HTERT RPE-1 (cell line): Measurements from ENCODE around the gene KLHL10.

ENCODE experiments used
- in situ Hi-C: fragments of 300-500 bp; cut with MboI; formaldehyde crosslinking; loops from 4 replicates; pipeline ENCODE4 v1.14.3; 2020; ENCODE audit warnings: low sequenced_read_pairs

The KLHL10 gene

GRCh38 chr17:41837761-41838538 lies at the start of gene KLHL10:
KLHL10 (plus strand) TSS chr17:41837825; CDS start chr17:41837933, 108 bp downstream.
- in situ Hi-C loops = no loop called here

DNA sequence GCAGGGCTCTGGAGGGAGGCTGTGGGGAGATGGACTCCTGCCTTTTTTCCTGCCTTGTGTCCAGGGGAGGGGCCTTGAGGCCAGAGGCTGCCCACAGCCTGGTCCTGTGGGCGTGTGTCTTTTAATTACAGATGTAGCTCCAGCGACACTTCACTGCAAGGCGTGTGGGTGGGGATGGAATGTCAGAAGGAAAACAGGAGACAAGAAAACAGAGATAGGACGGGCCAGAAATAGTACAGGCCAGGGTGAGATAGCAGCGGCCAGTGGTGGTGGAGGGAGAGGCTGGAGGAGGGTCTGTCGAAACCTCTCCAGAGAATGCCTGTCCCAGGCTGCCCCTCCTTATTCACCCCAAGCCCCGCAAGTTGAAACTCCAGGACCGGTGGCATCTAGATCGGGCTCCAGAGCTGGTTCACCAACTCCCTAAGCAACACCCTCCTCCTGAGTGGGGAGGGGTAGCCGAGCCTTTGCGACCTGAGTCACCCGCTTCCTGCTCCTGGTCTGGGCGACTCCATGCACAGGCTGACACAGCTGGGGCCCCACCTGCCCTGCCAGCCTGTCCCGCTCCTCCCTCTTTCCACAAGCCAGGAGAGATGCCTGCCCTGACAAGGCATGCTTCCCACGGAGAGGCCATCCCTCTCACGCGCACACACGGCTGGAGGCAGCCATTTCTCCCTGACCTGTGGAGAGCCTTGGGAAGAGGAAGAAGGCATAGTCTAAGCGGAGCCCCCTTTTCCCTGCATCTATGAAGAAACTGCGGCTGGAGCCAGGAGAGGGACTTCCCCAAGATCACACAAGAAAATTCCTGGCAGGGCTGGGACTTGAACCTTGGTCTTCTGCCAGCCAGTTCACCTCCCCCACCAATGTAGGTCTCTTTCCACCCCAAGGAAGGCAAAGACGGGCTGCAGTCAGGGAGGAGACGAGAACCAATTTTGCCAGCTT lies 44.5 kb upstream of the KLHL10 start:
- in situ Hi-C loops = no loop called here

DNA sequence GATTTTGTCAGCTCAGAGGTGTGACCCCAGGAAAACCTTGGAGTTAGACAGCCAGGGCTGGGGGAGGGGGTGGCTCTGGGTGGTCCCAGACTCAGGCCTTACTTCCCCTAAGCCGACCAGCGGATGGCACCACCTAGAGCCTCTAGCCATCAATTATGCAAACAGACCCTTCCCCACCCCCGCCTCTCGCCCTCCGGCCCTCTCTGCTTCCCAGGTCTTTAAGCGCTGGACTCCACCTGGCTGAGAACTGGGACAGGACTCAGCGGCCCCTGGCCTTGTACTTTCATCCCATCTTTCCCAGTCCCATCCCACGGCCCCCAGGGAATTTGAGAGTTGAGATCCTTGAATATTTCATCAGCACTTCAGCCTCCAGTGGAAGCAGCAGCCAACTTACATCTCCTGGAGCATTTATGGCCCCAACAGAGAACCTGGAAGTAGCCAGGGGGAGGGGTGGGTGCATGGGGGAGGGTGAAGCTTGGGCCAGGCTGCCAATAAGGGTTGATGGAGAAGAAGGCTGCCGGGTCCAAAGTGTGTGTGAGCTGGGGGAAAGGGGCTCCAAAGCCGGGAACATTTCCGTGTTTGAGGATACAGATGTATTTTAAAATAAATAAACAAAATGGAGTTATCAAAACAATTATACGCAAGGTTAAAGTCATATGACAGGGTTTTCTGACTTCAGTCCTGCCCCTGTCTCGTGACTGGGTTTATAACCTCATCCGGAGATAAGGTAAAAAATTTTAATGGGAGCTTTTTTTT lies 43.7 kb upstream of the KLHL10 start:
- in situ Hi-C loops = no loop called here

GRCh38 chr17:41794540-41794975 lies 43.1 kb upstream of the KLHL10 start:
- in situ Hi-C loops = no loop called here

- in situ Hi-C loops = no loop called here
Observed at GRCh38 chr17:41796121-41796895, 41.3 kb upstream of the KLHL10 start.

DNA sequence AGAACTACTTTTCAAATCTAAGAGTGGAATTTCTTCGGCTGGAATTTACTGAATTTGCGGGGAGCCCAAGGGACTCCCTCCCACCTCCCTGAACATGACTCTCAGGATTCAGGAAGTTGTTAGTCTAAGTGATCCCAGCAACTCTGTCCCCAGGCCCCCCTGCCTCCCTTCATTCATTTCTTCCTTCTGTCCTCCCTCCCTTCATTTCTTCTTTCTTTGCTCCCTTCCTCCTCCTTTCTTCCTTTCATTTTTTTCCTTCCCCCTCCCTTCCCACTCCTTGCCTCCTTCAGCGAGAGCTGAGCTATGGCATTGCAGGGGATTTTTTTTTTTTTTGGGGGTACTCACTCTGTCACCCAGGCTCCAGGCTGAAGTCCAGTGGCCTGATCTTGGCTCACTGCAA lies 40.2 kb upstream of the KLHL10 start:
- in situ Hi-C loops = no loop called here

GRCh38 chr17:41799366-41799765 lies 38.3 kb upstream of the KLHL10 start:
- in situ Hi-C loops = no loop called here

- in situ Hi-C loops = no loop called here
Observed at GRCh38 chr17:41800601-41801373, 36.8 kb upstream of the KLHL10 start.

DNA sequence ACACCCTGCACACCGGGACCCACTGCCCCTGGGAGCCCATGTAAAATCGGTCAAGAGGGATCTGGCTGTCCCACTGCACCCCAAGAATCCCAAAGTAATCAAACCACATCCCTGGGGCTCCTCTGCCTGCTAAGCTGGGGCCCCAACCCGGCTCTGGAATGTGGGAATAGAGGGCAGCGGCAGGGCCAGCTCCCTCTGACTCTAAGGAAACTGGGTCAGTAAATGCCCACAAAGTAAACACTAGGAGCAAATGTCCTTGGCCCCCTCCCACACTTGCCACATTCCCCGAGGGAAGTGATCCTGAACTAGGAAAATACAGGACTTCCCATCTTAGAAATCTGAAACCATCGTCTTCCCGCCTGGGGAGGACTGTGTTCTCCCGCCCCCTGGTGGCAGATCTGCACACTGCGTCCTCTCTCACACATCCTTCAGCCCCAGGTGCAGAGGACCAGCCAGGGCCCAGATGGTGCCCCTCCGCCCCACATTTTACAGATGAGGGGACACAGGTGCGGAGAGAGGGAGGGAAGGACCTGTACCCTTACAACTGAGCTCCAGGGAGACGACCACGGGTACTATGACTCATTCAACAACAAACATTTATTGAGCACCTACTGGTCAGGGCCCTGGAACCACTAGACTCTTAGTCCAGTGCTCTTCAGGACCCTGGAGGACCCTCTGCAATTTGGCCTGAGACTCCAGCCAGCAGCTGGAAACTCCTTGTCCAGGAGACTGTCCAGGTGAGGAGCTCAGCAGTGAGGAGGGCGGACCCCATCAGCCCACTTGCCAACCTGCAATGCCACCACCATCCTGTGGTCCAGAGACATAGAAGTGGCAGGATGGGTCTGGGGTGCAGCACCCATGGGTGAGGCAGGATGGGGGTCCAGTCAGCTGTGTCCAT lies 36.0 kb upstream of the KLHL10 start:
- in situ Hi-C loops = no loop called here

- in situ Hi-C loops = no loop called here
Observed at GRCh38 chr17:41803049-41804020, 34.3 kb upstream of the KLHL10 start.

- in situ Hi-C loops = no loop called here
Observed at GRCh38 chr17:41806685-41807445, 30.8 kb upstream of the KLHL10 start.

DNA sequence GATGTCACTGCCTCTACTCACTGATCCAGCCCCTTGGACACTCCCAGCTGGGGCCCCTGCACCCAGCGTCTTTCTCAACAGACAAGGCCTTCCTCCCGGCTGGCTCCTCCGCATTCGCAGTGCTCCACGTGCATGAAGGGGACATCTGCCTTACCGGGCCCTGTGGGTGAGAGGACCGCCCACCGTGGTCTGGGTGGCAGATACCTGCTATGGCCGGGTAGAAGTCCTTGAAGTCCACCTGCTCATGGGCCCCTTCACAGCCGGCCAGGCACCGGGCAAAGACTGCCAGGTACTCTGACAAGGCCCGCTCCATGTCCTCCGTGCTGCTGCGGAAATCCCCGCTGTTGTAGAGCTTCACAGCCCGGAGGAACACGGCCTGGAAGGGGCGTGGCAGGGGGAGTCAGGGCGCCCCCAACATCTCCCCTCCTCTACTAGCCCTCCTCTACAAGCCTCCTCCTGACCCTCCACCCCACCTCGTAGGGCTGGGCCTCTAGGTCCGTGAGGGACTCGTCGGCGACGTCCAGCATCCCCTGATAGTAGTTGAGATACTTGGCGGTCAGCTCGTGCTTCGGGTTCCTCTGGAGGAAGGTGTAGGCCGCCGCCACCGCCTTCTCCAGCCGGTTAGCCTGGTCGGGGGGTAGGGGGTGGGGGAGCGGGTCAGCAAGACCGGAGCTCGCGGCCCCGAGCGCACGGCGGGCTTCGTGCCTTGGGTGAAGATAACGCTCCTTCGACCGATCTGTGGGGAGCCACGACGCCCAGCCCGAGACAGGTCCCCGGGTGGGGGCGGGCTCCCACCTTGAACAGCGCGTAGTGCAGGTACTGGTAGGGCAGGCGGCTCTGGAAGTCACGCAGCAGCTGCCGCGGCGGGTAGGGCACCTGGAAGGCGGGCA lies 26.7 kb upstream of the KLHL10 start:
- in situ Hi-C loops = no loop called here

- in situ Hi-C loops = no loop called here
Observed at GRCh38 chr17:41811549-41812380, 25.9 kb upstream of the KLHL10 start, which contains the start of gene P3H4. P3H4 (minus strand) TSS chr17:41811949; CDS start chr17:41811915, 34 bp downstream.

- in situ Hi-C loops = no loop called here
Observed at GRCh38 chr17:41812381-41813151, 25.1 kb upstream of the KLHL10 start, which contains the start of gene FKBP10. FKBP10 (plus strand) TSS chr17:41813004; CDS start chr17:41813035, 31 bp downstream.
